ELR (cell line): ENCODE measurements around the gene VMAC.

Experiments
- DNase-seq: peaks from one replicate; pipeline ENCODE4 v3.0.0-alpha.2; 2015; ENCODE audit warnings: low read depth

VMAC gene

GRCh38 chr19:5953030-5953589 lies 48.4 kb downstream of the VMAC start:
- peak; percentile 37 for DNase-seq

DNA sequence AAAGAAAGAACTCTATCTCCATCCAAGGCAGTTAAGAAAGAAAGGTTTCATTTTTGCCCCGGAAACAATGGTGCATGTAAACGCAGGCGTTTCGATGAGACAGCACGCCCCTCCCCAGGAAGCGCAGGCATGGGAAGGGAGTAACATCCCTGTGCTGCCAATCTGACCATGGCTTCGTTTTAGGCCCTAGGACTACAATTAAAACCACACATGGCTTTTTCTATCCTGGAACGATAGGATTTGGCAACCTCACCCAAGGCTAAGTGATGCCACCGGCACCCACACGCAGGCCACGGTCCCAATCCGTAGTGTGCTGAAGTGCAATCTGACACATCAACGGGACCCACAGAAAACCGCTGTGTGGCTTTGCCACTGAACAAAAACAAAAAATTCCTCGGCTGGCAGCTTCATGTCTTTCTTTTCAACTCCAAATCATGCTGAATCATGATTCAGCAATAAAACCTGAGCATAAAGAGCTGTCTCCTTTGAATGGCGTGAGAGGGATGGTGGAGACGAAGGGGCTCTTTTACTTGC lies 49.1 kb downstream of the VMAC start:
- DNase-seq: no peak

DNA sequence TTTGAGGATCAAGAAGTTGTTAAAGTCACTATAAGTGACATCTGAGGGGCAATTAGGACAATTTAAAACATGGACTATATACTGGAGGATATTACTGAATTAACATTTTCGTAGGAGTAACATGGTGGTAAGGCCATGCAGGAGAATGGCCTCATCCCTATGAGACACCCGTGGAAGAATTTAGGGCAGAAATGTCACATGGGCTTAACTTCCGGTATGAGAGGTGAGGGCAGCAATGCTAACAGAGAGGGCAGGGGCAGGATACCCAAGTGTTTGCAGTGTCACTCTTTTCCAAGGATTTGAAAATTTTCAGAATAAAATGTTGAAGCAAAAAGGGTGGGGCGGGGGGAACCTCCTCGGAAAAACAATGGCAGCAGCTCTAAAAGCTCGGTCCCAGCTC lies 49.6 kb downstream of the VMAC start:
- no peak for DNase-seq

GRCh38 chr19:5955636-5955935 lies 50.9 kb downstream of the VMAC start:
- DNase-seq: no peak

GRCh38 chr19:5956323-5956722 lies 51.7 kb downstream of the VMAC start:
- no peak for DNase-seq

DNA sequence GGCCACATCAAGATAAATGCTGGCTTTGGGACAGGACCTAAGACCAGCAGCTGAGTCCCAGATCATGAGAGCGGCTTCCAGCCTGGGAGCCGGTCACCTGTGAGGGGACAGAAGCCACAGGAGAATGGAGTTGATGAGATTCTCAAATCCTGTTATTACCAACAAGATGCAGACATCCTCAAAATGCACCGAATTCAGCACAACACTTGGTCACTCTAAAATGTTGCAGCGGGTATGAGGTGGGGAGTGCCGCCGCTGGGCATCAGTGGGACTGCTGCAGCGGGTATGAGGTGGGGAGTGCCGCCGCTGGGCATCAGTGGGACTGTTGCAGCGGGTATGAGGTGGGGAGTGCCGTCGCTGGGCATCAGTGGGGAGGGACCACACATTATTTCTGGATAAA lies 52.1 kb downstream of the VMAC start:
- DNase-seq: no peak

- peak; percentile 55 for DNase-seq
These were observed 52.5 kb downstream of the VMAC start for GRCh38 chr19:5957170-5957569.

GRCh38 chr19:5958074-5958850 lies 53.6 kb downstream of the VMAC start:
- DNase-seq: no peak

- DNase-seq: no peak
These were observed 54.1 kb downstream of the VMAC start for GRCh38 chr19:5958851-5959122.

GRCh38 chr19:5959260-5960004 lies 54.8 kb downstream of the VMAC start:
- no peak for DNase-seq
